HG03108 (cell line): ENCODE results near the gene HBD.

Experiments used
- ATAC-seq: cut with Tn5 transposase; IDR thresholded peaks from one replicate; pipeline ENCODE4 v1.9.1; 2021; ENCODE audit warnings: moderate library complexity; ENCODE audit not compliant: unreplicated experiment

HBD gene

GRCh38 chr11:5235364-5236095 lies 1.2 kb upstream of the HBD start:
- no peak for ATAC-seq

- ATAC-seq = no peak
These were observed 976 bp downstream of the HBD start for GRCh38 chr11:5233307-5233706.

GRCh38 chr11:5232821-5233220 lies 1.5 kb downstream of the HBD start:
- ATAC-seq = no peak

- no peak for ATAC-seq
These were observed 2.1 kb downstream of the HBD start for GRCh38 chr11:5232176-5232575.

GRCh38 chr11:5231111-5231510 lies 3.2 kb downstream of the HBD start:
- no peak for ATAC-seq

GRCh38 chr11:5230266-5230665 lies 4.0 kb downstream of the HBD start:
- ATAC-seq = no peak

GRCh38 chr11:5229796-5230195 lies 4.5 kb downstream of the HBD start:
- ATAC-seq = no peak

GRCh38 chr11:5229356-5229755 lies 4.9 kb downstream of the HBD start:
- ATAC-seq = no peak

- ATAC-seq = no peak
These were observed 6.2 kb downstream of the HBD start for GRCh38 chr11:5228124-5228523.

GRCh38 chr11:5227681-5228080 lies 6.6 kb downstream of the HBD start:
- no peak for ATAC-seq

GRCh38 chr11:5226732-5227310 lies 7.5 kb downstream of the HBD start, which contains the start of gene HBB:
Gene HBB (minus strand): TSS chr11:5227071. CDS start chr11:5227021, 50 bp downstream.
- no peak for ATAC-seq

- no peak for ATAC-seq
These were observed 8.8 kb downstream of the HBD start for GRCh38 chr11:5225480-5225871.

- no peak for ATAC-seq
These were observed 9.5 kb downstream of the HBD start for GRCh38 chr11:5224538-5225479.

GRCh38 chr11:5223686-5224085 lies 10.6 kb downstream of the HBD start:
- no peak for ATAC-seq

GRCh38 chr11:5223146-5223545 lies 11.1 kb downstream of the HBD start:
- no peak for ATAC-seq

GRCh38 chr11:5210376-5210885 lies 23.9 kb downstream of the HBD start:
- no peak for ATAC-seq

- ATAC-seq = no peak
These were observed 29.5 kb downstream of the HBD start for GRCh38 chr11:5204787-5205186.

- no peak for ATAC-seq
These were observed 30.9 kb downstream of the HBD start for GRCh38 chr11:5203366-5203765.

GRCh38 chr11:5200582-5200981 lies 33.7 kb downstream of the HBD start, which contains the start of gene OR51V1:
Gene OR51V1 (minus strand): TSS chr11:5200682. CDS start chr11:5200682, 0 bp downstream.
- no peak for ATAC-seq

GRCh38 chr11:5198285-5198684 lies 36.0 kb downstream of the HBD start:
- no peak for ATAC-seq

- no peak for ATAC-seq
These were observed 36.7 kb downstream of the HBD start for GRCh38 chr11:5197536-5197935.
